ENCODE results near the gene RNASE9.
"Not testable (repeated sequence)": the region's sequence is repeated elsewhere in the genome, so short reads cannot be mapped to it uniquely, and the experiment has no call there.

Gene RNASE9

DNA sequence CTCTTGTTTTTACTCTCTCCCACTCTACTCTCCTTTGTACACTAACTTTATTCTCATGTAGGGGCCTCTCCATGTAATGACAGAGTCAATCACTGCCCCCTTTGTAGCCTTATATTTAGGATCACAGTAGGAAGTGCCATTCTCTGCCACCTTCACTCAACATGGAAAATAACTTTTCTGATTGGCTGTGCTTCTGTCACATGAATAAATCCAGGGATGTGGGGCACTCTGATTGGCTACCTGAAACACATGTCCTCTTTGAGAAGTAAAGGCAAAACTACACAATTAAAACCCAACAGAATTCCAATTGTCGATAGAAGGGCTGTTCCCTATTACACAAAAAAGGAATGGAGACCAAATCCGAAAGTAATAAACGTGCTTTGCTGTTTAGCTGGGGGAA is at the start of gene RNASE9:
Gene RNASE9, minus strand, starts transcription at position 87 of the 400 bp plus-strand sequence.
- no peak for DNase-seq

DNA sequence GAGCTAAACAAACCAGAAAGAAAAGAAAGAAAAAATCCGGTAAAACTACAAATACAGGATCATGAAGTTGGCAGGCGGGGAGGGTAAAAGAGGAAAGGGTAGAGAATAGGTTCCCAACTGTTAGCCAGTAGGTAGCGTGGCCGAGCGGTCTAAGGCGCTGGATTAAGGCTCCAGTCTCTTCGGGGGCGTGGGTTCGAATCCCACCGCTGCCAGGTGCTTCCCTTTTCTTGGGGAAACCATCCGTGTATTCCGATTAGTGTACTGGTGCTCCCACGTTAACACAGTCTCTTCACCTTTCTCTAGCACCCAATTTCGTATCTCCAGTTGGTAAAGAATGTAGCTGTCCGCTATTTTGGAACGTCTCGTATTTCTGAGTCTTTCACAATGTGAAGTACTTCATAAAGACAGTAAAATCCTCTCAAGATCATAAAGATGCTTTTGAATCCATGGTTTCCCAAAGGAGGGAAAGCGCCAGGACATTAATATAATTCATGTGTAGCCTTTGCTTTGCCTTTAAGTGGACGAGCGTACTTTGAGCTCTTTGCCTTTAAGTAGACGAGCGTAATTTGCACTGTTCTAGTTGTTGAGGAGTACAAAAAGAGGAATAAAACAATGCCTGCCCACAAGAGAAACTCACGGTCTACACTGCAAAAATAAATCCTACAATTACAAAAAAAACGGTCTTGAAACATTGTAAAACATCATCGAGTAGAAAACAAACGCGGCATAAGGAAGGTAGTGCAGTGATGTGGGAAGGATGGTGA is 49.3 kb upstream of the RNASE9 start:
- peak; percentile 69 to 77 for DNase-seq

DNA sequence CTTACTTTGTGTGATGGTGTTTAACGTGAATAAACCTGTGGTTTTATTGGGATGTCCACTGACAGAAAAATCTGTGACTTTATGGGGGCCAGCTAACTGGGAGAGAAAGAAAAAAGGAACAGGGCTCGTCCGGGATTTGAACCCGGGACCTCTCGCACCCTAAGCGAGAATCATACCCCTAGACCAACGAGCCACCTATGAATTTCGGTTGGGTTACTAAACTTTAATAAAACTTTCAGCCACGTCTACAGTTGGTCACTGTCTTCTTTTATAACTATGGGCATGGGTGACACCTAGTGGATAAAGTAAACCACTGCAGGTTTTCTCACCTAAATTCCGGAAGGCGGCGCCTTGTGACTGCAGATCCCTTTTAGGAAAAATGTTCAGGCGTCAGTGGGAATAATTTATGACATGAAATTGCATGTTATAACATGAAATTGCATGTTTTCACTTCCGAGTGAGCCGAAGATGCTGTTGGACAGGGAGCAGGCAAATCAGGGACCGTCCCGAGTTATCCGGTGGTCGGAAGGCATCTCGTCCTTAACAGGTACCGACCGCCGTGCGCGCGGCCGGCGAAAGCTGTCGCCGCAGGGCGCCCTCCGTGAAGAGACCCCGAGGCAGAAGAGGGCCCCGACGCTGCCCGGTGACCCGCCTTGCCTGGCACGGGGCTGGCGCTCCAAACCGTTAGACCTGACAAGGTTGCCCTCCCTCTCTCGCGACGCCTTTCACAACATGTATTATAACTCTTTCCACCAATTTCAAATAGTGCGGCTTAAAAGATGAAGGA is 48.6 kb upstream of the RNASE9 start:
- peak; percentile 56 to 61 for DNase-seq

- DNase-seq: no peak
Measured at GRCh38 chr14:20608383-20609110, 47.7 kb upstream of the RNASE9 start.

GRCh38 chr14:20607617-20608016 is 46.8 kb upstream of the RNASE9 start:
- DNase-seq: no peak

GRCh38 chr14:20606902-20607242 is 46.0 kb upstream of the RNASE9 start:
- DNase-seq: no peak

GRCh38 chr14:20606190-20606901 is 45.5 kb upstream of the RNASE9 start:
- no peak for DNase-seq

- no peak for DNase-seq
Measured at GRCh38 chr14:20603813-20604690, 43.2 kb upstream of the RNASE9 start.

DNA sequence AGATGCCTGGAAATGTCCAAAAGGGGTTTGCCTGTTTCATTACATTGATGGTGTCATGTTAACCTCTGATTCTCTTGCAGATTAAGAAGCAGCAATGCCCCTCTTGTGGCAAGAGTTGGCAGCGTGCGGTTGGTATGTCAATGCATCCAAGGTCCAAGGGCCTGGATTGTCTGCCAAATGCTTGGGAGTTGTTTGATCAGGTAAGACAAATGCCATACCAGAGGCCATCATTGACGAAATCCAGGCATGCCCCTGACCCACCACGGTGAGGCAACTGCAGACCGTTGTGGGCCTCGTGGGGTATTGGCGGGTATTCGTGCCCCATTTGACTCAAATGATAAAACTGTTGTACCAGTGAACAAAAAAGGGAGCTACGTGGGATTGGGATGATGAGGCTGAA is 41.7 kb upstream of the RNASE9 start:
- no peak for DNase-seq

- no peak for DNase-seq
Measured at GRCh38 chr14:20601522-20601921, 40.7 kb upstream of the RNASE9 start.

- DNase-seq: no peak
Measured at GRCh38 chr14:20597108-20597507, 36.3 kb upstream of the RNASE9 start.

DNA sequence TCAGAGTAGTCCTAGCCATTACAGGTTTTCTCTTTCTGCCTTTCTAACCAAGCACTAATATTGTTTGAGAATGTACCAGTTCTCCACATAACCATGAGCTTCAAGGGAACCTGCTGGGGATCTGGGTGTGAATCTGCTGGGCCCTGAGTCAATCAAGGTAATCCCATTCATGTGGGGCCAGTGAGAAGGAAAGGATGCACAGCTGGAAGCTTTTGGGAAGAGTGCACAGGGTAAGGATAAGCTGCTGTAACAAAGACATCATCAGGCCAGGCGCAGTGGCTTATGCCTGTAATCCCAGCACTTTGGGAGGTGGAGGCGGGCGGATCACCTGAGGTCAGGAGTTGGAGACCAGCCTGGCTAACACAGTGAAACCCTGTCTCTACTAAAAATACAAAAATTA is 34.9 kb upstream of the RNASE9 start:
- not testable (repeated sequence) for DNase-seq

DNA sequence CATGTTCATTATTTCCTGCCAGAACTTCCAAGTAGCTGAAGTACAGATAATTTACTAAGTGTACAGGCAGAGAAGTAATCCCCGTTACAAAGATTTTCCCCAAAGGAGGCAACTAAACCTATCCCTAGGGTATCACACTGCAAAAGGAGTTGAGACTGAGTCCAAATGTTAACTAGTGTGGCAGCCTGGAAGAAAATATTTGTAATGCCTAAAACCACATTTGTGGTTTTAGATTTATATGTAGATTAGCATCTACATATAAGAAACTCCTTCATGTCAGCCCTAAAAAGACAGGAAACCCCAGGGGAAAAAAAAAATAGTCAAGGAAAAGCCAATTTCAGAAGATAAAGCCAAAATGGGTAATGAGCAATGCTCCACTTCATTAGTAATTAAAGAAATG is 31.7 kb upstream of the RNASE9 start:
- no peak for DNase-seq

DNA sequence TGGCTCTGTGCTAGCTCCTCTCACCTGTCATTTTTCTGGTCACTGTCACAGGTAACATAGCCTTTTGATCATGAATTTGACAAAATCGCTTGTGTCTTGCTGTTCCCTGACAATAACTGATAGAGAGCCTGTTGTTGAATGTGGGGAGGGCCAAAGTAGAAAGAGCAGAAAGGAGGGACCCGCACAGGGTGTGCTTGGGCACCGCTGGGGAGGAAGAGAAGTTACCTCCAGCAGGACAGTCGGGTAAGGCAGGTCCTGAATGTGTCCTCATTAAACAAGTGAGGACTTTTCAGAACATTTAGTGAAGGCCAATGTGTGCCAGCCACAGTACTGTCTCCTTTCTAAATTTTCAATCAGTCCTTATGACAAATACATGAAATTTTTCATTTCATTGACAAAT is 30.4 kb upstream of the RNASE9 start, which contains the start of gene RNASE12:
Gene RNASE12, minus strand, starts transcription at position 142 of the 400 bp plus-strand sequence. CDS start 653 bp downstream, outside the sequence.
- DNase-seq: no peak

GRCh38 chr14:20587489-20588154 is 26.8 kb upstream of the RNASE9 start, which contains the start of gene RNASE11:
RNASE11 (minus strand) TSS chr14:20588001.
- DNase-seq: no peak

DNA sequence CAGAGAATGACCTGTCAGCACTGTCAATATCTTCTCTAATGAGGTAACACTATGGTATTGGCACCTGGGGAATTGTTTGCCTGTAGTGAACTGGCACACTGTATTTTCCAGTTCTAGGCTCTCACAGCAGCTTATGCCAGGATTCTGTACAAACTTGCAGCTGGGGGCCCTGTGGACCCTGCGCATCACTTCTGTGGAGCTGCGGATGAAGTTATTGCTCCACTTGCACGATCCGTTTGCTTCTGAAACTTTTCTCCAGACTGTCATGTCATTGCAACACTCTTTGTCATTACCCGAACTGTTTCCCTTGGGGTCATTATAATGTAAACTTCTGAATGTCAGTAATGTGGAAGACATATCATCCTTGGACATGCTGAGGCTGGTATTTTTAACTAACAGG is 23.1 kb upstream of the RNASE9 start:
- DNase-seq: no peak

DNA sequence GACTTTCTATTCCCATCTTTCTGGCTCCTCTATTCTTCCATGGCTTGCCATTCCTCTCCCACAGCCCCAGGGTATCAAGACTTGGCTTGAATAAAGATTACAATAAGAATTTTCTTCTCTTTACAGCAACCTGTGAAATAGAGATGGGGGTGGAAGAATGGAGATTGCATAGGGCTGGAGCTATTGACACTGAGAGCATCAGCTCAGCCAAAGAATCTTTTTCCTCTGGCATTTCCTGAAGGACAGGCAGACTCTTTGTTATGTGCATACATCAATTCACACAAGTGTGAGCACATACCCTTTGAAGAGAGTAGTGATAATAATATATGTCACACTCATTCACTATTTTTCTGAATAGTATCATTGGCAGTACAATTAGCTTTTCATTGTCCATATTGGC is 22.3 kb upstream of the RNASE9 start:
- DNase-seq: no peak

- no peak for DNase-seq
Measured at GRCh38 chr14:20580242-20580641, 19.4 kb upstream of the RNASE9 start.

- no peak for DNase-seq
Measured at GRCh38 chr14:20578784-20579502, 18.1 kb upstream of the RNASE9 start.

- no peak for DNase-seq
Measured at GRCh38 chr14:20578325-20578724, 17.5 kb upstream of the RNASE9 start.

Data from activated CD4-positive, alpha-beta T cell treated with anti-CD3 and anti-CD28 coated beads for 4 hours (primary cell).